ENCODE data around the gene MFSD11.
"Not testable (repeated sequence)": the region's sequence is repeated elsewhere in the genome, so short reads cannot be mapped to it uniquely, and the experiment has no call there.

MFSD11 gene

GRCh38 chr17:76797241-76797840, 59.4 kb downstream of the MFSD11 start:
- no peak for DNase-seq (ENCODE audit: low read depth in 2 of 2)

GRCh38 chr17:76801706-76802105, 63.8 kb downstream of the MFSD11 start:
- no peak for DNase-seq (ENCODE audit: low read depth in 2 of 2)

GRCh38 chr17:76805319-76805718, 67.4 kb downstream of the MFSD11 start:
- no peak for DNase-seq (ENCODE audit: low read depth in 2 of 2)

- DNase-seq (ENCODE audit: low read depth in 2 of 2) = not testable (repeated sequence)
Observed at GRCh38 chr17:76806151-76806550, 68.2 kb downstream of the MFSD11 start.

- not testable (repeated sequence) for DNase-seq (ENCODE audit: low read depth in 2 of 2)
Observed at GRCh38 chr17:76806767-76807166, 68.8 kb downstream of the MFSD11 start.

- no peak for DNase-seq (ENCODE audit: low read depth in 2 of 2)
Observed at GRCh38 chr17:76808326-76808725, 70.4 kb downstream of the MFSD11 start.

- no peak for DNase-seq (ENCODE audit: low read depth in 2 of 2)
Observed at GRCh38 chr17:76810956-76811355, 73.0 kb downstream of the MFSD11 start.

- no peak for DNase-seq (ENCODE audit: low read depth in 2 of 2)
Observed at GRCh38 chr17:76811834-76812233, 73.9 kb downstream of the MFSD11 start.

- DNase-seq (ENCODE audit: low read depth in 2 of 2) = no peak
Observed at GRCh38 chr17:76812263-76812662, 74.3 kb downstream of the MFSD11 start.

- DNase-seq (ENCODE audit: low read depth in 2 of 2) = no peak
Observed at GRCh38 chr17:76812968-76813367, 75.0 kb downstream of the MFSD11 start.

GRCh38 chr17:76815907-76816589, 78.1 kb downstream of the MFSD11 start:
- DNase-seq (ENCODE audit: low read depth in 2 of 2) = not testable (repeated sequence)

GRCh38 chr17:76816590-76817135, 78.7 kb downstream of the MFSD11 start:
- DNase-seq (ENCODE audit: low read depth in 2 of 2) = peak; percentile 23 to 37

GRCh38 chr17:76820039-76820438, 82.1 kb downstream of the MFSD11 start:
- no peak for DNase-seq (ENCODE audit: low read depth in 2 of 2)

- DNase-seq (ENCODE audit: low read depth in 2 of 2) = no peak
Observed at GRCh38 chr17:76820561-76820960, 82.6 kb downstream of the MFSD11 start.

GRCh38 chr17:76822184-76822778, 84.4 kb downstream of the MFSD11 start:
- no peak for DNase-seq (ENCODE audit: low read depth in 2 of 2)

- no peak for DNase-seq (ENCODE audit: low read depth in 2 of 2)
Observed at GRCh38 chr17:76824093-76824492, 86.2 kb downstream of the MFSD11 start.

- no peak for DNase-seq (ENCODE audit: low read depth in 2 of 2)
Observed at GRCh38 chr17:76826330-76827068, 88.6 kb downstream of the MFSD11 start.

- no peak for DNase-seq (ENCODE audit: low read depth in 2 of 2)
Observed at GRCh38 chr17:76827736-76828135, 89.8 kb downstream of the MFSD11 start.
